ENCODE results near the gene PRLH.

DNA sequence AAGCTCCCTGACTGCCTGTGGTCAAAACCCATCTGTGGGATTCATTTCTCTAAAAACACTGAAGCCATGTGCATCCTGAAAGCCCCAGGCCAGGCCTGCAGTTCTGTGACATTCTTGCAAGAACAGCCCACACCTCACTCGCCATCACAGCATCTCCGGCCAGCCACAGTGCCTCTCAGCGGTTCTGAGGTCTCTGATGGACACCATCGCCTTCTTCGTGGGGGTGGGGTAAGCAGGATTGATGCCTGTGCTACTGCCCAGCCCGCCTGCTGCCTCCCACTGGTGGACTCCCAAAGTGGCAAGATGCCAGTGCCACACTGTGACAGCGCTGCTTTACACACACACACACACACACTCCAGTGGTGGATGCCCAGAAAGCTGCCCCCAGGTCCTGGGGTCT, 5.2 kb upstream of the PRLH start:
- TF ChIP-seq CTCF (conservative IDR thresholded peaks at IDR 0.05 in 1 of 2, IDR thresholded peaks at IDR 0.05 in 1 of 2; ENCODE audit: low read depth in 1 of 2, low read length in 2 of 2) = no peak
- TF ChIP-seq EZH2 (IDR thresholded peaks at IDR 0.05; ENCODE audit: low read length, missing control alignments) = no peak

Data from fibroblast of lung (primary cell).